H1 (cell line): ENCODE measurements around the gene INPP5A. TPM values are rescaled to one million over a fixed set of nuclear protein-coding genes. Genes with fewer than 3 reads are reported as not detected.

Source experiments
- CTCF ChIA-PET: fragments of 300-600 bp; sonication (Branson Sonifier 250); formaldehyde crosslinking; loops from one replicate; lab custom pipeline; 2021; ENCODE audit not compliant: partially characterized antibody; lab: Charles Lee
- POLR2A ChIA-PET: fragments of 300-600 bp; sonication (Branson Sonifier 250); formaldehyde crosslinking; loops from one replicate; lab custom pipeline; 2021; ENCODE audit warnings: inconsistent platforms; ENCODE audit not compliant: partially characterized antibody; lab: Charles Lee
- DNase-seq, 2 experiments: peaks; one replicate each; pipeline versions ENCODE4 v3.0.0 to v3.0.0-alpha.2; 2010 to 2022; ENCODE audit warnings: low spot score in 2 of 2, low read depth in 1 of 2, mixed read lengths in 1 of 2
- FAIRE-seq: peaks from 2 replicates; lab custom pipeline; 2011; peaks lifted over from hg19 to GRCh38; lab: Jason Lieb, UNC
- H2AFZ ChIP-seq: 2 replicates; pipeline ENCODE4 v1.8.1; 2012; ENCODE audit warnings: low read length, inconsistent platforms
- H2AK5ac ChIP-seq: 2 replicates; pipeline ENCODE4 v1.6.1; 2013; ENCODE audit warnings: low read depth, low read length
- H2BK120ac ChIP-seq: replicated peaks from 2 replicates; pipeline ENCODE3; 2013; ENCODE audit warnings: low read depth, low read length, inconsistent platforms
- H2BK12ac ChIP-seq: 2 replicates; pipeline ENCODE4 v1.6.1; 2013; ENCODE audit warnings: low read depth, low read length
- H2BK15ac ChIP-seq: 2 replicates; pipeline ENCODE4 v1.6.1; 2013; ENCODE audit warnings: low read length
- H2BK20ac ChIP-seq: 2 replicates; pipeline ENCODE4 v1.6.1; 2013; ENCODE audit warnings: low read length
- H2BK5ac ChIP-seq: 2 replicates; pipeline ENCODE4 v1.6.1; 2013; ENCODE audit warnings: low read depth, low read length
- H3K14ac ChIP-seq: 2 replicates; pipeline ENCODE4 v1.6.1; 2013; ENCODE audit warnings: inconsistent platforms; ENCODE audit not compliant: insufficient read length
- H3K18ac ChIP-seq: 2 replicates; pipeline ENCODE4 v1.6.1; 2013; ENCODE audit warnings: low read length; ENCODE audit errors: extremely low read depth
- H3K23ac ChIP-seq: 2 replicates; pipeline ENCODE4 v1.6.1; 2013; ENCODE audit warnings: inconsistent platforms; ENCODE audit not compliant: insufficient read length
- H3K23me2 ChIP-seq: 2 replicates; pipeline ENCODE4 v1.6.1; 2013; ENCODE audit warnings: low read depth, low read length
- H3K27ac ChIP-seq: 2 replicates; pipeline ENCODE4 v1.6.1; 2011; ENCODE audit warnings: low read depth, low read length, inconsistent platforms
- H3K27me3 ChIP-seq, 4 experiments: replicated peaks in 1 of 4; 1 replicate in 1 of 4; 2 replicates in 3 of 4; pipeline versions ENCODE4 v1.6.1 to v1.8.1; 2011 to 2013; ENCODE audit warnings: low read length in 3 of 4, mild to moderate bottlenecking in 3 of 4, inconsistent platforms in 2 of 4, mixed read lengths in 2 of 4, moderate library complexity in 1 of 4; ENCODE audit not compliant: control insufficient read depth in 3 of 4, insufficient read depth in 3 of 4; ENCODE audit errors: extremely low read depth in 1 of 4
- H3K36me3 ChIP-seq, 4 experiments: 2 replicates each; pipeline versions ENCODE4 v1.6.1 to v1.8.1; 2011 to 2013; ENCODE audit warnings: mild to moderate bottlenecking in 4 of 4, low read length in 3 of 4, moderate library complexity in 2 of 4, control low read depth in 1 of 4, inconsistent platforms in 1 of 4; ENCODE audit not compliant: insufficient read depth in 4 of 4, control insufficient read depth in 2 of 4
- H3K4ac ChIP-seq: replicated peaks from 2 replicates; pipeline ENCODE3; 2013; ENCODE audit warnings: low read length, low read depth, mixed read lengths, inconsistent platforms; ENCODE audit not compliant: insufficient read length
- H3K4me1 ChIP-seq, 4 experiments: replicated peaks in 1 of 4; 1 replicate in 1 of 4; 2 replicates in 3 of 4; pipeline versions ENCODE4 v1.6.1 to v1.8.1; 2011 to 2013; ENCODE audit warnings: low read length in 3 of 4, inconsistent platforms in 2 of 4, mixed read lengths in 1 of 4; ENCODE audit not compliant: insufficient read depth in 4 of 4, control insufficient read depth in 3 of 4
- H3K4me2 ChIP-seq, 2 experiments: 2 replicates each; pipeline versions ENCODE4 v1.6.1 to v1.8.1; 2011 to 2013; ENCODE audit warnings: low read depth in 2 of 2, low read length in 2 of 2, control low read depth in 1 of 2, inconsistent platforms in 1 of 2, mild to moderate bottlenecking in 1 of 2; ENCODE audit not compliant: insufficient read depth in 1 of 2
- H3K4me3 ChIP-seq, 4 experiments: fragments of 200-600, 300-600 bp in 1 of 4; sonication (generic), shearing (Covaris generic), sonication (Bioruptor Twin) in 1 of 4; 2 replicates each; pipeline versions ENCODE4 v1.5.1 to v1.8.1; 2011 to 2016; ENCODE audit warnings: low read length in 4 of 4, low read depth in 3 of 4, control low read depth in 2 of 4, inconsistent platforms in 2 of 4, mild to moderate bottlenecking in 2 of 4, mixed read lengths in 1 of 4, moderate library complexity in 1 of 4; ENCODE audit not compliant: insufficient read depth in 2 of 4; ENCODE audit errors: extremely low read depth in 1 of 4
- H3K56ac ChIP-seq: replicated peaks from 2 replicates; pipeline ENCODE3; 2013; ENCODE audit warnings: low read depth, mild to moderate bottlenecking, mixed read lengths, low read length, inconsistent platforms; ENCODE audit not compliant: insufficient read length
- H3K79me1 ChIP-seq: 2 replicates; pipeline ENCODE4 v1.6.1; 2013; ENCODE audit warnings: low read depth, low read length, control low read depth
- H3K79me2 ChIP-seq, 2 experiments: 2 replicates each; pipeline versions ENCODE4 v1.6.1 to v1.8.1; 2012 to 2013; ENCODE audit warnings: low read length in 2 of 2, mild to moderate bottlenecking in 2 of 2, inconsistent platforms in 1 of 2; ENCODE audit not compliant: insufficient read depth in 2 of 2, control insufficient read depth in 1 of 2
- H3K9ac ChIP-seq, 4 experiments: replicated peaks in 1 of 4; 1 replicate in 1 of 4; 2 replicates in 3 of 4; pipeline versions ENCODE4 v1.6.1 to v1.8.1; 2011 to 2013; ENCODE audit warnings: low read depth in 3 of 4, low read length in 3 of 4, control low read depth in 2 of 4, mild to moderate bottlenecking in 2 of 4, moderate library complexity in 2 of 4, inconsistent platforms in 1 of 4; ENCODE audit errors: extremely low read depth in 1 of 4
- H3K9me3 ChIP-seq, 2 experiments: 2 replicates each; pipeline versions ENCODE4 v1.6.1 to v1.8.1; 2012 to 2013; ENCODE audit warnings: mild to moderate bottlenecking in 2 of 2, moderate library complexity in 2 of 2, control low read depth in 1 of 2, inconsistent platforms in 1 of 2, low read depth in 1 of 2, low read length in 1 of 2, mixed read lengths in 1 of 2; ENCODE audit not compliant: insufficient read depth in 2 of 2
- H4K20me1 ChIP-seq, 2 experiments: replicated peaks in 1 of 2; 2 replicates each; pipeline versions ENCODE3 to v1.8.1; 2011 to 2013; ENCODE audit warnings: inconsistent platforms in 2 of 2, low read length in 2 of 2, mild to moderate bottlenecking in 1 of 2; ENCODE audit not compliant: insufficient read depth in 2 of 2, control insufficient read depth in 1 of 2
- H4K5ac ChIP-seq: 2 replicates; pipeline ENCODE4 v1.6.1; 2013; ENCODE audit warnings: low read length, low read depth, mixed read lengths, inconsistent platforms; ENCODE audit not compliant: insufficient read length
- H4K8ac ChIP-seq: 2 replicates; pipeline ENCODE4 v1.8.0; 2013; ENCODE audit warnings: mild to moderate bottlenecking, moderate library complexity, low read length, inconsistent platforms; ENCODE audit not compliant: insufficient read depth; ENCODE audit errors: extremely low read depth
- H4K91ac ChIP-seq: replicated peaks from 2 replicates; pipeline ENCODE3; 2013; ENCODE audit warnings: low read length, mixed read lengths, inconsistent platforms; ENCODE audit not compliant: insufficient read length
- BCL11A ChIP-seq, 2 experiments: IDR thresholded peaks; one replicate each; pipeline ENCODE4 v1.6.1; 2011; ENCODE audit warnings: low read depth in 2 of 2, low read length in 2 of 2, mild to moderate bottlenecking in 2 of 2
- CHD2 ChIP-seq: IDR thresholded peaks from 2 replicates; pipeline ENCODE4 v1.6.1; 2012; ENCODE audit warnings: low read length, improper control_type of control experiment
- HDAC6 ChIP-seq: IDR thresholded peaks from one replicate; pipeline ENCODE4 v1.7.1; 2012; ENCODE audit warnings: low read depth, mild to moderate bottlenecking, inconsistent platforms, low read length, moderate library complexity
- KDM5A ChIP-seq: fragments of 200-600 bp; IDR thresholded peaks from 2 replicates; pipeline ENCODE4 v1.7.1; 2012; ENCODE audit warnings: mild to moderate bottlenecking, low read length, inconsistent platforms, mixed read lengths
- MAFK ChIP-seq: IDR thresholded peaks from 2 replicates; pipeline ENCODE4 v1.6.1; 2012; ENCODE audit warnings: low read depth, mild to moderate bottlenecking, improper control_type of control experiment, low read length
- RAD21 ChIP-seq, 2 experiments: IDR thresholded peaks in 1 of 2; conservative IDR thresholded peaks in 1 of 2; 2 replicates each; pipeline ENCODE4 v1.6.1; 2011; ENCODE audit warnings: low read depth in 2 of 2, low read length in 2 of 2, improper control_type of control experiment in 1 of 2, inconsistent platforms in 1 of 2, mild to moderate bottlenecking in 1 of 2, moderate library complexity in 1 of 2
- WGBS, 2 experiments: shearing (Covaris generic) in 1 of 2; methylation state at CpG; one replicate each; pipeline versions ENCODE4 v1.1.6 to v1.1.7; 2013 to 2015; ENCODE audit warnings: low lambda C conversion rate in 2 of 2, mixed read lengths in 2 of 2, inconsistent platforms in 1 of 2, low coverage in 1 of 2, missing lambda C conversion rate in 1 of 2; ENCODE audit not compliant: insufficient replicate concordance in 2 of 2, insufficient coverage in 1 of 2, insufficient read length in 1 of 2; ENCODE audit errors: extremely low coverage in 1 of 2, missing lambda C conversion rate in 1 of 2; 5-methylcytosine and 5-hydroxymethylcytosine counted together
- polyA plus RNA-seq, 7 experiments: library from polyadenylated mRNA; depleted of rRNA in 3 of 7; stranded (reverse) in 5 of 7; unstranded in 2 of 7; fragments of >200 nt in 5 of 7; fragments of 200-250 nt in 2 of 7; gene quantifications; 1 replicate in 5 of 7; 2 replicates in 1 of 7; 4 replicates in 1 of 7; pipeline versions ENCODE4 v1.2.1 to v1.2.3, GENCODE V29; 2011 to 2013; ENCODE audit warnings: missing spikeins in 2 of 7, mixed read lengths in 2 of 7
- total RNA-seq: library from RNA; stranded (reverse); fragmentation: NEBNext Ultra II Directional; extraction: Animal tissue kit (Norgen Biotek cat#: 25700); gene quantifications from 2 replicates; pipeline ENCODE4 v1.2.1, GENCODE V29; 2021

The INPP5A gene
- total and polyA plus RNA-seq, 2 of the 8 experiments (the other 6 are each of a cell fraction or from before 2014, with no cell fraction given), result 19.7 to 27.5 TPM

DNA sequence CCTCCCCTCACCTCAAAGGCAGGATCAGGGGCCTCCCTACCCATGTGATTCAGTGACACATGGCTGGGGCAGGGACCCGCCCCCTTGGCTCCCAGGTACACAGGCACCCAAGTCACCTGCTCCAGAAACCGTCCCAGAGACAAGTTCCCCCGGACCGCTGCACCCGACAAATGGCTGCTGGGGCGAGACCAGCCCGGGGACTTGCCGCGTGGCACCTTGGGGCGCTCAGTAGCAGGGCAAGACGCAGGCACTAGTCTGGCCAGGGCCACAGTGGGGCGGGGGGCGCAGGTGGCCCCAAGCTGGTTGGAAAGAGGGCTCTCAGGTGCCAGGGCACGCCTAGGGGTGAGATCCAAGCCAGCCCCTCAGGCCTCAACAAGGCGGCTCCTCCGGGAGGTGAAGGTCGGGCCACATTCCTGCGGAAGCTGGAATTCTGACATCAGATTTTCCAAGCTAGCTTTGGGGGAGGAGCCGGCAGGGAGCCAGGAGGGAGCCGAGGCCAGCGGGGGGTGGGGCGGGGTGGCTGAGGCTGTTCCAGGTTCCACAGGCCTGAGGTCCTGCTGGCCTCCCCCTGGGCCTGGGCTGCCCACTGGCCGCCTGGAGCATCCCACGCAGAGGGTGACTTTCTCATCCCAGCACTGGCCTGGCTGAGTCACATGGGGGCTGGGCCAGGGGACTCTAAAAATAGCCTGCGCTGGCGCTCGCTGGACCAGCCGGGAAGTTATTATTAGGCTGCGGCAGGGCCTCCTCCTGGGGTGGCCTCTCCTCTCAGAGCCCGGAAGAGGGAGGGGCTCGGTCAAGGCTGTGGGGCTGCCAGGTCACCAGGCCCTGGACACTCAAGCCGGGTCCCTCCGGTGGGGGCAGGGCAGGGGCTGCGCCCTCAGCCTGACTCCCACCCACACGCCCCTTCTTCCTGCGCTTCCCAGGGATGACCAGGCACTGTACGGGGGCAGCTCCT lies 20.5 kb upstream of the INPP5A start:
- Histone ChIP-seq H2AK5ac (peak overlapping the region; percentile 100), H3K4ac (peak overlapping the region; percentile 96), H3K14ac (peak overlapping the region; percentile 31), H3K27ac (peak overlapping the region; percentile 66; the same call in 1 of the 2 replicates), H3K23ac (no peak overlapping the region), H3K56ac (peak overlapping the region; percentile 39), H3K4me3 (peak overlapping the region; percentile 45 to 73 (median 57); a peak in 7 of 8 replicates), H3K9me3 (no peaks in the 10 kb centered on the region), H4K20me1 (peaks cover 0 to 11% of the 10 kb centered on the region in 2 experiments), H3K79me1 (no peaks in the 10 kb centered on the region), H2AFZ (no peak overlapping the region), H3K27me3 (peaks cover 4 to 30% (median 15%) of the 10 kb centered on the region in 4 experiments; a peak in 6 of 7 replicates), H3K4me1 (peaks cover 11 to 34% (median 24%) of the 10 kb centered on the region in 4 experiments), H3K23me2 (peaks cover 27% of the 10 kb centered on the region; the same call in 1 of the 2 replicates), H2BK120ac (peak overlapping the region; percentile 85), H2BK20ac (peak overlapping the region; percentile 73; the same call in 1 of the 2 replicates), H3K4me2 (peak overlapping the region; percentile 85 to 97), H4K5ac (peak overlapping the region; percentile 74), H2BK15ac (peak overlapping the region; percentile 99; the same call in 1 of the 2 replicates), H2BK5ac (peak overlapping the region; percentile 84; the same call in 1 of the 2 replicates), H3K9ac (peak overlapping the region in 2 of 4 experiments; percentile 48 to 58; a peak in 5 of 7 replicates), H2BK12ac (peak overlapping the region; percentile 100), H3K36me3 (no peaks in the 10 kb centered on the region), H3K18ac (peak overlapping the region; percentile 85), H4K91ac (peak overlapping the region; percentile 99), H4K8ac (peak overlapping the region; percentile 93), H3K79me2 (no peaks in the 10 kb centered on the region; a peak in 1 of 4 replicates)
- ChIA-PET POLR2A (interaction anchor here (0.6 to 4.0 kb wide), 8 partner anchors 12 to 181 kb away, joined by 3 to 20 read pairs (median 4); no protein-coding TSS in a partner anchor), CTCF (interaction anchor here (0.9 to 1.6 kb wide), 11 partner anchors 8 to 115 kb away, joined by 3 to 6 read pairs (median 4); no protein-coding TSS in a partner anchor)
- 25% methylated on average over 28 of the region's 37 CpGs; no CpG with 5 or more reads in 1 of the 2 experiments for WGBS, 2 experiments
- DNase-seq (peak; percentile 47 to 82), FAIRE-seq (no peak)
- TF ChIP-seq HDAC6 (no peak), CHD2 (no peak), MAFK (no peak), KDM5A (no peak), RAD21 (IDR thresholded peaks at IDR 0.05 in 1 of 2, conservative IDR thresholded peaks at IDR 0.05 in 1 of 2; ENCODE audit: low read depth in 2 of 2, low read length in 2 of 2) (no peak), BCL11A (IDR thresholded peaks at IDR 0.05; ENCODE audit: low read depth in 2 of 2, low read length in 2 of 2) (no peak)
